Mesothelial cell of epicardium (in vitro differentiated cells): ENCODE measurements around the gene SEH1L. TPM values are rescaled to one million over a fixed set of nuclear protein-coding genes. Genes with fewer than 3 reads are reported as not detected.

Experiments used
- DNase-seq, 2 experiments: peaks; one replicate each; pipeline ENCODE4 v3.0.0; 2021; ENCODE audit warnings: low spot score in 2 of 2; ENCODE audit not compliant: unreplicated experiment in 2 of 2
- H3K27ac Mint-ChIP-seq: 2 replicates; pipeline ENCODE4 v1.8.0; 2021; ENCODE audit warnings: mixed read lengths
- H3K27me3 Mint-ChIP-seq: 2 replicates; pipeline ENCODE4 v1.8.0; 2021; ENCODE audit warnings: low read depth, mixed read lengths
- H3K36me3 Mint-ChIP-seq: 2 replicates; pipeline ENCODE4 v1.8.0; 2021; ENCODE audit warnings: mixed read lengths
- H3K4me1 Mint-ChIP-seq: 2 replicates; pipeline ENCODE4 v1.8.0; 2021; ENCODE audit warnings: mixed read lengths
- H3K4me3 Mint-ChIP-seq: 2 replicates; pipeline ENCODE4 v1.8.0; 2021; ENCODE audit warnings: mild to moderate bottlenecking, moderate library complexity, mixed read lengths
- H3K9me3 Mint-ChIP-seq: 2 replicates; pipeline ENCODE4 v1.8.0; 2021; ENCODE audit warnings: mixed read lengths
- total RNA-seq: library from RNA; stranded (reverse); gene quantifications from 3 replicates; pipeline ENCODE4 v1.2.1, GENCODE V29; 2021
- TF ChIP-seq, protein P1 (sequence below): fragments of 200-600 bp; sonication (generic); IDR thresholded peaks from one replicate; pipeline ENCODE4 v1.5.0; 2021; ENCODE audit warnings: antibody characterized with exemption; ENCODE audit not compliant: unreplicated experiment

Gene SEH1L
- total RNA-seq, 1 donor from 2014 or later = 51.5 TPM

DNA sequence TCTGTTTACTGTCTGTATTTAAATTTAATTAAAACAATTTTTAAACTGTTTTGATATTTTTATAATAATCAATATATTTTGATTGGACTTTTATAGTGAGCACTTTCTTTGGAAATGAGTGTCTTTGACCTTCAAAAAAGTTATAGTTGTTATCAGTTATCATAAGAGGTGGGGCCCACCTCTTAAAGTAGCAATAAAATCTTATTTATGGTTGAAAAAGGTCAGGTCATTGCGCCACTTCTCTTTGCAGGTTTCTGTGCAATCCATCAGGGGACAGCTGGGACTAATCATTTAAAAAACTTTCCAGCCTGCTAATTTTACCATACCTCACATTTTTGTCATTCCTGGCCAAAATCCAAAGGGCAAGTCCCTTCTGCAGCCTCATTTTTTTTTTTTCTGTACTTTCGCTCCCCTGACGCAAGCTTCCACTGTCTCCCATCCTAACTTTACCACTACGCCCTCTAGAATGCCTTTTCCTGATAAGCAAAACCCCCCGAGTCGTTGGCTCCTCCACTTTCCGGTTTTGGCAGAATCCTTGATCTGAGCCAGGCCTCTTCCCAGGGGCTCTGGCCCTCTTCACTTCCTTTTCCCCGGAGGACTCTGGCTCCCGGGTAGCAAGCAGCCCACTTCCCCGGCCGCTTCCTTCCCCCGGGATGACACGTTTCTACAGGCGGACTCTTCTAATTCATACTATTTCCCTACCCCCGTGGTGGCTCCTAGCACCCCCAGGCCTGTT, 1.1 kb upstream of the SEH1L start:
- Mint-ChIP-seq H3K9me3 (no peaks in the 10 kb centered on the region), H3K27me3 (no peaks in the 10 kb centered on the region), H3K27ac (peak overlapping the region; percentile 99), H3K4me1 (peaks cover 28% of the 10 kb centered on the region), H3K4me3 (peak overlapping the region; percentile 85), H3K36me3 (no peaks in the 10 kb centered on the region)
- DNase-seq = peak in 1 of 2 experiments; percentile 24
- TF ChIP-seq, protein P1, sequence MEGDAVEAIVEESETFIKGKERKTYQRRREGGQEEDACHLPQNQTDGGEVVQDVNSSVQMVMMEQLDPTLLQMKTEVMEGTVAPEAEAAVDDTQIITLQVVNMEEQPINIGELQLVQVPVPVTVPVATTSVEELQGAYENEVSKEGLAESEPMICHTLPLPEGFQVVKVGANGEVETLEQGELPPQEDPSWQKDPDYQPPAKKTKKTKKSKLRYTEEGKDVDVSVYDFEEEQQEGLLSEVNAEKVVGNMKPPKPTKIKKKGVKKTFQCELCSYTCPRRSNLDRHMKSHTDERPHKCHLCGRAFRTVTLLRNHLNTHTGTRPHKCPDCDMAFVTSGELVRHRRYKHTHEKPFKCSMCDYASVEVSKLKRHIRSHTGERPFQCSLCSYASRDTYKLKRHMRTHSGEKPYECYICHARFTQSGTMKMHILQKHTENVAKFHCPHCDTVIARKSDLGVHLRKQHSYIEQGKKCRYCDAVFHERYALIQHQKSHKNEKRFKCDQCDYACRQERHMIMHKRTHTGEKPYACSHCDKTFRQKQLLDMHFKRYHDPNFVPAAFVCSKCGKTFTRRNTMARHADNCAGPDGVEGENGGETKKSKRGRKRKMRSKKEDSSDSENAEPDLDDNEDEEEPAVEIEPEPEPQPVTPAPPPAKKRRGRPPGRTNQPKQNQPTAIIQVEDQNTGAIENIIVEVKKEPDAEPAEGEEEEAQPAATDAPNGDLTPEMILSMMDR = no peak

DNA sequence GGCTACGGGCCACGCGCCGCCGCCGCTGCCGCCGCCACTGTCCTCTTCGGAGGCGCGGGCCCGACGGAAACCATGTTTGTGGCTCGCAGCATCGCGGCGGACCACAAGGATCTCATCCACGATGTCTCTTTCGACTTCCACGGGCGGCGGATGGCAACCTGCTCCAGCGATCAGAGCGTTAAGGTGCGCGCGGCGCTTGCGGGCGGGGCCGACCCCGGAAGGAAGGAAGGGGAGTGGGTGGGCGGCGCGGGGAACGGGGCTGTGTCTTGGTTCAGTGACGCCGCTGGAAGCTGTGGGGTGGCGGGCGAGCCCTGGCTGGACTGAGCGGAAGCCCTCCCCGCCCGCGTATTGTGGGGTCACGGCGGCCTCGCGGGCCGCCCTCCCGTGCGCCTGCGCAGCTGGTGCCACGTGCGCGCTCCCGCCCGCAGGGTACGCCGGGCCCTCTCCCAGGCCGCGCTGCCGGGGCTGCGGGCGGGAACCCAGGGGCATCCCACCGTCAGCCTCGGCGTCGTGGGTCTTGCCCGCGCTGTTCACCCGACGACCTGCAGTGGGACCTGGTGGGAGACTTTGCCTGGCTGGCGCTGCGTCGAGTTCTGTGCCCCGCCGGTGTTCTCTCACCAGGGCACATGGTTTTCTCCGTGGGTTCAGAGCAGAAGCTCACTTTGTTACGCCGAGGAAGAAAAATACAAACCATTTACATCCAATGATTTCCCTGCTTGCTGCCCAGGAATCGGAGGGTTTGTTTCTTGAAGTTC, 416 bp downstream of the SEH1L start:
- no peaks in the 10 kb centered on the region for H3K9me3 Mint-ChIP-seq
- TF ChIP-seq, protein P1 = no peak
- peak overlapping the region; percentile 84 for H3K4me3 Mint-ChIP-seq
- no peaks in the 10 kb centered on the region for H3K27me3 Mint-ChIP-seq
- peak overlapping the region; percentile 97 for H3K27ac Mint-ChIP-seq
- H3K4me1 Mint-ChIP-seq = peaks cover 27% of the 10 kb centered on the region
- DNase-seq = peak; percentile 80 to 87
- peaks cover 5% of the 10 kb centered on the region for H3K36me3 Mint-ChIP-seq

DNA sequence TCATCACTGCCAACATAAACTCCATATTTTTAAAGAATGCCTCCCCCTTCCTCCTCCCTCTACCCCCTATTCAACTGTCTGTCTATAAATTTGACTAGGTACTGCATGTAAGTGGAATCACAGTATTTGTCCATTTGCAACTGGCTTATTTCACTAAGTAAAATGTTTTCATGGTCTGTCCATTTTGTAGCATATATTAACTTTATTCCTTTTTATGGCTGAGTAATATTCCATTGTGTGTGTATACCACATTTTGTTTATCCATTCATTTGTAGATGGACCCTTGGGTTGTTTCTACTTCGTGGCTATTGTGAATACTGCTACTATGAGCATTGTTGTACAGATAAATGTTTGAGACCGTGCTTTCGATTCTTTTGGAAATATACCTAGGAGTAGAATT, 10.7 kb downstream of the SEH1L start:
- H3K4me1 Mint-ChIP-seq = peaks cover 19% of the 10 kb centered on the region
- no peaks in the 10 kb centered on the region for H3K27me3 Mint-ChIP-seq
- H3K4me3 Mint-ChIP-seq = no peak overlapping the region
- no peak overlapping the region for H3K27ac Mint-ChIP-seq
- DNase-seq = no peak
- H3K9me3 Mint-ChIP-seq = peaks cover 7% of the 10 kb centered on the region
- H3K36me3 Mint-ChIP-seq = peaks cover 29% of the 10 kb centered on the region
- TF ChIP-seq, protein P1 = no peak

DNA sequence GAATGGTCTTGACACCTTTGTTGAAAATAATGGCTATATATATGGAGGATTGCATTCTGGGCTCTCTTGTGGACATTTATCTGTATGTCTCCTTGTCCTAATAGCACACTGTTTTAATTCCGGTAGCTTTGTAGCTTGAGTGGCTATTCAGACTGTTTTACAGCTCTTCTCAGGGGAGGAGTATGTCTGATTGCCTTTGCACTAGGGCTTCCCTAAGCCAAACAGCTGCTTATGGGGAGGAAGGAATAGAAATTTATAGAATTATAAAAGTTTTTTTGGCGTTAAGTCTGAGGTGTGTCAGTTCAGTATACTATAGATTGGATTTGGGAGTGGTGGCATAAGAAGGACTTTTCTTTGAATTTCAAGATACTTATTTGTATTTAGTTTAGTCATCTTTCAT, 12.6 kb downstream of the SEH1L start:
- no peak overlapping the region for H3K4me3 Mint-ChIP-seq
- H3K4me1 Mint-ChIP-seq = peaks cover 19% of the 10 kb centered on the region
- peaks cover 32% of the 10 kb centered on the region for H3K36me3 Mint-ChIP-seq
- H3K27me3 Mint-ChIP-seq = no peaks in the 10 kb centered on the region
- peak overlapping the region; percentile 93 for H3K27ac Mint-ChIP-seq
- peaks cover 7% of the 10 kb centered on the region for H3K9me3 Mint-ChIP-seq
- TF ChIP-seq, protein P1 = no peak
- no peak for DNase-seq

DNA sequence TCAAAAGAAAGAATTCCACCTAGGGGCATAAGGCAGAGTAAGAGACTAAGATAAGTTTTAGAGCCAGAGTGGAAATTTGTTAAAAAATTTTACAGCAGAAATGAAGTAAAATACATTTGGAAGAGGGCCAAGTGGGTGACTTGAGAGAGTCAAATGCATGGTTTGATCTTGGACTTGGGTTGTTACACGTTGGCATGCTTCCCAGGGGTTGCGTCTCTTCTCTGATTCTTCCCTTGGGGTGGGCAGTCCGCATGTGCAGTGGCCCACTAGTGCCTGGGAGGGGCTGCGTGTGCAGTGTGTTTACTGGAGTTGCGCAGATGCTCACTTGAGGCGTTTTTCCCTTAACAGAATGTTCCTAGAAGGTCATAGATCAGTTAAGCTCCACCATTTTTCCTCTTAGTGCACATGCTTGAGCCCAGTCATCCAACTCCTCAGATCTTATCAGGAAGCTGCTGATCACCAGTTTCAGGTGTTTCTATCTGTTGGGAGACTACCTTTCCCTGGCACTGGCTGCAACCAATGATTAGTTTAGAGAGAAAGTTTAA, 13.1 kb downstream of the SEH1L start:
- peaks cover 19% of the 10 kb centered on the region for H3K4me1 Mint-ChIP-seq
- H3K27ac Mint-ChIP-seq = peak overlapping the region; percentile 93
- no peaks in the 10 kb centered on the region for H3K27me3 Mint-ChIP-seq
- H3K36me3 Mint-ChIP-seq = peaks cover 34% of the 10 kb centered on the region
- TF ChIP-seq, protein P1 = no peak
- DNase-seq = no peak
- H3K9me3 Mint-ChIP-seq = peaks cover 7% of the 10 kb centered on the region
- H3K4me3 Mint-ChIP-seq = no peak overlapping the region
